SK-N-MC (cell line): ENCODE results near the gene PADI6.
"Not testable (repeated sequence)": the region's sequence is repeated elsewhere in the genome, so short reads cannot be mapped to it uniquely, and the experiment has no call there.

ENCODE experiments used
- DNase-seq: peaks from one replicate; pipeline ENCODE4 v3.0.0-alpha.2; 2011; ENCODE audit warnings: low read depth, low spot score
- H3K27ac ChIP-seq: fragments of 200-600 bp; sonication (generic); 2 replicates; pipeline ENCODE4 v1.5.1; 2016; ENCODE audit warnings: mixed run types
- H3K36me3 ChIP-seq: fragments of 200-600 bp; sonication (generic); 2 replicates; pipeline ENCODE4 v1.6.1; 2017; ENCODE audit warnings: antibody characterized with exemption, low read length, mixed read lengths; ENCODE audit not compliant: insufficient read depth
- H3K4me3 ChIP-seq: fragments of 200-600 bp; sonication (generic); 2 replicates; pipeline ENCODE4 v1.5.1; 2016
- H3K9ac ChIP-seq: fragments of 200-600 bp; sonication (generic); 2 replicates; pipeline ENCODE4 v1.8.0; 2017; ENCODE audit warnings: mixed run types, mixed read lengths; ENCODE audit not compliant: insufficient read length
- H3K9me3 ChIP-seq: fragments of 200-600 bp; sonication (generic); 2 replicates; pipeline ENCODE4 v1.6.1; 2017; ENCODE audit warnings: low read depth, mild to moderate bottlenecking, antibody characterized with exemption, low read length, moderate library complexity, mixed read lengths
- EZH2 ChIP-seq: fragments of 200-600 bp; sonication (generic); IDR thresholded peaks from one replicate; pipeline ENCODE4 v1.6.1; 2017; ENCODE audit warnings: antibody characterized with exemption
- FOXP2 ChIP-seq: optimal IDR thresholded peaks from 2 replicates; pipeline ENCODE3; 2011; ENCODE audit warnings: mild to moderate bottlenecking, moderate library complexity; ENCODE audit not compliant: insufficient read depth; ENCODE audit errors: extremely low read length, control extremely low read depth
- POLR2AphosphoS5 ChIP-seq: IDR thresholded peaks from 2 replicates; pipeline ENCODE4 v1.6.1; 2012; ENCODE audit warnings: mild to moderate bottlenecking, low read depth, low read length, borderline replicate concordance

PADI6 gene

DNA sequence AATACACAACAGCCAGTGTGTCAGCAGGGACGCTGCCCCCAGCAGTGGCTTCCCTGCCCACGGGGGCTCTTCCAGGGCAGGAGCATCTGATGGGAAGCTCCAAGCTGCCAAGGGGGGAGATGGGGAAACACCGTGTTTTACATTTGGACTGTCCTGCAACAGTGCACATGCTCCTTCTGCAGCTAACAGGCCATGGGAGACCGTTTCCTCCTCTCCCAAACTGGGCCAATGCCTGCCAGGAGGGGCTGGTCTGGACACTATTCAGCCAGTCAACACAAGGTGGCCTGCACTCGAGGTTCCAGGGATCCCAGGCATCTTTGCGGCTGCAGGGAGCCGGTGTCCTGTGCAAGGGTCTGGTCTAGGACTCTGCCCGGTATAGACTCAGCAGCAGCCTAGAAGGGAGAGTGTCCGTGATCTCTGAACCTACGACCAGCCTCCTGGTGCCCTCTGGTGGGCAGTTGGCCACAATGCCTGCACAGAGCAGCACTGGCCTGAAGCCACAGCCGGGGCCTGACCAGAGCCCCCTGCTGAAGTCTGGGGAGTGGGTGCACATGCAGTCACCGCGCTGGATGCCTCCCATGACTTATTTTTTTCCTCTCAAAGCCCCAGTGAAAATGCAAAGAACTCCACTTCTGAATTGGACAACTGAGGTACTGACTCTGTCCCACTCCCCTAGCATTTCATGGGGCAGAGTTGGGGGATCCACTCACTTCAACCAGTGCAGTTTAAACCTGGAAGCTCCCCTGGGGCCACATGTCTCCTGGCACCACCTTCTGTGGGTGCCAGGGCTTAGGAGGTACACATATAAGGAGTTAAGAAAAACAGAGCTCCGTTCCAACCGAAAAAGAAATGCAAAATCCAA is 34.1 kb downstream of the PADI6 start:
- Histone ChIP-seq H3K4me3 (no peak overlapping the region), H3K36me3 (peaks cover 39% of the 10 kb centered on the region), H3K9me3 (no peaks in the 10 kb centered on the region), H3K27ac (no peak overlapping the region), H3K9ac (no peak overlapping the region)
- DNase-seq, result no peak
- 0 out of 2 replicates have a peak, but pooled peaks have one; percentile 8 for TF ChIP-seq POLR2AphosphoS5
- TF ChIP-seq FOXP2, result no peak
- TF ChIP-seq EZH2, result no peak

DNA sequence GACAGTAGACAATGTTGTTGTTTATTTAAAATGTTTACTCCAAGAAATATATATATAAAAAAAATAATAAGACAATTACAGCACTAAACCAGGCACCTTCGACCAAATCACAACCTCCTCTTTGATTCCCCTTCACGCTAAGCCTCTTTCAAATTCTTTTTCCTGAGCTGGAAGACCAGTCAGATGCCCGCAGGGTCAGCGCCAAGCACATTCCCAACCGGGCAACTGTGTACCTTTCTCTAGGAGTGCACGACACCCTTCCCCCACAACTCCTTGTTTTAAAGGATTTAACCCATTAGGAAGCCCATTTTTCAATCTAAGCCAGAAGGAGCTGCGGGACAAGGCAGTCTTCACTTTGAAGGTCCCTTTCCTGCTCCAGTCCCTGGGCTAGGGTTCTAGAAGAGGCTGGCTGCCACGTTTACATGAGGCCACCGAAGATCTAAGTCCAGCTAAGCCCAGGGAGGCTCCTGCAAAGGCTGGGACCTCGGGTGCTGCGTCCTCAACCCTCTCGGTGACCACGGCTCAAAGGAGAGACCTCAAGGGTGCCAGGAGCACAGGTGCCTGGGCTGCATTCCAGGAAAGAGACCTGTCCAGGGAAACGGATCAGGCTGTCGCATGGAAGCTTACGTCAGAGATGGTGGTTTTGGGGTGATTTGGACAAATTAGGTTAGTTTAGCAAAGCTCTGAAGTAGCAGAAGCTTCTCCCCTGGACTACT is 34.9 kb downstream of the PADI6 start:
- H3K9me3 ChIP-seq, DNase-seq, H3K9ac ChIP-seq, H3K4me3 ChIP-seq, H3K27ac ChIP-seq: not testable (repeated sequence)
- peaks cover 47% of the 10 kb centered on the region for H3K36me3 ChIP-seq

DNA sequence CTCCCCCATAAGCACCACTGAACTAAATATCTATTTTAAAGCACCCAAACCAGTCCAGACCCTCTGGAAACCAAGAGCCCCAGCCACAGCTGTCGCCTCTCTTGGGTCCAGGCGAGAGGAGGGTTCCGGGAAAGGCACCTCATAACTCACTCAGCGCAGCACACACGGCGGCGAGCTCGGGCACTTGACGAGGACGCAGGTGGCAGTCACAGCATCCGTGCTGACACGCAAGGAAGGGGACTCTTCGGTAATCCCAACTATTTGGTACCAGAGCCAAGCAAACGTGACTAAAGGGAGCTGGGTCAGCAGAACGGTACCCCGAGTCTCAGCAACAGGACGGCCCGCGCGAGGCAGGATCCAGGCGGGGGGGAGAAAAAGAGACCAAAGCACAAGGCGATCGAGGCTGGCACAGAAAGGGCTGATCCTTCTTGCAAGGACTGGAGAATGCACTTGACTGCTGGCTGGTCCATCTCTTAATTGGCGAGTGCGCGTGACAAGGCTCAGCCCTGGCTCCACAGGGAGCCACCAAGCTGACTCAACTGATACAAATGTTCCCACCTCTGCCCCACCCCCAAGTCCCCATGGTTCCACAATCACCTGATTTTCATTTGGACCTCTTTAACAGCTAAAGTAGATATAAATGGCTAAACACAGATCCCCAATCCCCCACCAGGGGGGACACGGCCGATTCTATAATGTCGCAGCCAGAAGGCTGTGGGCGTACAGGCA is 36.0 kb downstream of the PADI6 start:
- H3K36me3 ChIP-seq, result peaks cover 58% of the 10 kb centered on the region
- not testable (repeated sequence) for H3K27ac ChIP-seq, DNase-seq, H3K9me3 ChIP-seq, H3K9ac ChIP-seq, H3K4me3 ChIP-seq

DNA sequence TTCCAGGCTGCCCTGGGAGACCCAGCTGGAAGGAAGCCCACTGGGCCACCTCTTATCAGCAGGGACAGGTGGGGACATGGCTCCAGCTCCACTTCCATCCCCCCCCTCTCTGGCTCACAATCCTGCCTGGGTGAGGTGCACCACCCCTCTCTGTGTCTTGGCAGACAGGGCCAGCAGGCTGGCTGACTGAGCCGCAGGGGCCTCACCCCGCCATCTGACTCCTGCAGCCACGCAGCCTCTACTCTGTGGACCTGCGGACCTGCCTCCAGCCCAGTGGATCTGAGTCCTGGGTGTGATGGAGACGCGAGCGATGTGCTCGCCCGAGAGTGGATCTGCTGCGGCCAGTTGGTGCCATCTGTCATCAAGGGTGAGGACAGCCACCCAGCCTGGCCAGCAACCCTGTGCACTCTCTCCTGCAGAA is 37.4 kb downstream of the PADI6 start:
- Histone ChIP-seq H3K9me3 (no peaks in the 10 kb centered on the region), H3K4me3 (no peak overlapping the region), H3K9ac (no peak overlapping the region), H3K27ac (no peak overlapping the region), H3K36me3 (peaks cover 72% of the 10 kb centered on the region)
- DNase-seq, result no peak
- no peak for TF ChIP-seq FOXP2
- TF ChIP-seq EZH2, result no peak
- no peak for TF ChIP-seq POLR2AphosphoS5

DNA sequence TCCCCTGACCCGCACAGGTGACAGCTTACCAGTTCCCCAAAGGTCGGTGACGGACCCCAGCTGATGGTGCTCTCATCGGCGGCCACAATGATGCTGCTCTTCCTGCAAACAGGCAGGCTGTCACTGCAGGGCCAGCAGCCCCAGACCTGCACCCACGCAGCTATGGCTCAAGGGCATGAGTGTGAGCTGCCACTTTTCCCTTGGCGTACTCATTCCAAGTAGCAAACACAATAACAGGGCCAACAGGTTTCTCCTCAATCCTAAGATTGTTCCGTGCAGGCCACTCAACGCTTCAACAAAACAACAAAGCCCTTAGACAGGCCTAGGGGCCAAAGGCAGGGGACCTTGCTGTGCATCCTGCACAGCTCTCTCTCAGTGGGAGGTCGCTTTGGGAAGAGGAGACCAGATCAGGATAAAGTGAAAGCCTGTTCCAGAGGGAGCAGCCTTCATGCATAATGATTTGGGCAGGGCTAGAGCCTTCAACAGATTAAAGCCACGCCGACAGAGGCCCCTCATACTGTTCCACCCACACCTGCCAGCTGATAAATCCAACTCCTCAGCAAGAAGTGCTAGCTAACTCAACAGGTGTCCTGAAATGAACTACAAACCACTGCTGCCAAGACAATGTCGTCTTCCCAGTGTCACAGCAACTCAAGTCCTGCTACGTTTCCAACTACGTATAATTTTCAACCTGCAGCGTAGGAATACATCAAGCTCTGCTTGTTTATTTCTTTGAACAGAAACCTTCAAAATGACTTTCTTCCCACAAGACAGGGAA is 40.3 kb downstream of the PADI6 start:
- no peaks in the 10 kb centered on the region for H3K9me3 ChIP-seq
- no peak overlapping the region for H3K27ac ChIP-seq
- DNase-seq, result no peak
- TF ChIP-seq POLR2AphosphoS5 (no peak), FOXP2 (no peak), EZH2 (no peak)
- no peak overlapping the region for H3K9ac ChIP-seq
- H3K36me3 ChIP-seq, result peaks cover 95% of the 10 kb centered on the region
- H3K4me3 ChIP-seq, result no peak overlapping the region

DNA sequence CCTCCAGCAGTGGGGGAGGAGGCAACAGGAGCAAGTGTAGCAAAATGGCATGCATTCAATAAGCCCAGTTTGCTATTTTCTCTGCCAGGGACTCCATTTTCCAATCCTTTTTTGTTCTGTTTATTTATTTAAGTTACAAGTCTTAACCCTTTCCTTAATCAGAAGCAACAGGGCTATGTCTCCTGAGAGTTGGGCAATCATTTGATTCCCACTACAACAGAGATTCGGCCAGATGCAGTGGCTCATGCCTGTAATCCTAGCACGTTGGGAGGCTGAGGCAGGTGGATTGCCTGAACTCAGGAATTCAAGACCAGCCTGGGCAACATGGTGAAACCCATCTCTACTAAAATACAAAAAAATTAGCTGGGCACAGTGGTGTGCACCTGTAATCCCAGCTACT is 42.0 kb downstream of the PADI6 start:
- TF ChIP-seq EZH2 (no peak), FOXP2 (no peak), POLR2AphosphoS5 (no peak)
- Histone ChIP-seq H3K9ac (no peak overlapping the region), H3K36me3 (peaks cover 99% of the 10 kb centered on the region), H3K4me3 (no peak overlapping the region), H3K27ac (no peak overlapping the region), H3K9me3 (no peaks in the 10 kb centered on the region)
- DNase-seq, result no peak

DNA sequence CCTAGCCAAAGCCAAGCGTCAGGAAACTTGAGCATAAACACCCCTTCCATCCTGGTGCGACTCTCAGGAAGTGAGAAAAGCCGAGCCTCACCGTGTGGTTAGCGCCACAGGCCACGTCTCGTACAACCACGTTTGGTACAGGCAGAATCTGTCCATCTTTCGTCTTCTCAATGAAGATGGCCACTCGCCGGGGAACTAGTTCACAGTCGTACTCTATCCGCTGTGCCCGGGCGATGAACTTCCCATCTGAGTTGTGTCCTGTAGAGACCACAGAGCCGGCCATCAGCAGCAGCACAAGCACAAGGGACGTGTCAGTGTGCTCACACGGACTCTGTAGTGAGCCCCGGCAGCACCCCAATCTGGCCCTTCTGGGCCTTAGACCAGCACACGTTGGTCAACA is 44.4 kb downstream of the PADI6 start:
- Histone ChIP-seq H3K9ac (no peak overlapping the region), H3K9me3 (no peaks in the 10 kb centered on the region), H3K27ac (no peak overlapping the region), H3K4me3 (no peak overlapping the region), H3K36me3 (peaks cover 99% of the 10 kb centered on the region)
- TF ChIP-seq FOXP2 (no peak), EZH2 (no peak), POLR2AphosphoS5 (no peak)
- DNase-seq, result no peak

DNA sequence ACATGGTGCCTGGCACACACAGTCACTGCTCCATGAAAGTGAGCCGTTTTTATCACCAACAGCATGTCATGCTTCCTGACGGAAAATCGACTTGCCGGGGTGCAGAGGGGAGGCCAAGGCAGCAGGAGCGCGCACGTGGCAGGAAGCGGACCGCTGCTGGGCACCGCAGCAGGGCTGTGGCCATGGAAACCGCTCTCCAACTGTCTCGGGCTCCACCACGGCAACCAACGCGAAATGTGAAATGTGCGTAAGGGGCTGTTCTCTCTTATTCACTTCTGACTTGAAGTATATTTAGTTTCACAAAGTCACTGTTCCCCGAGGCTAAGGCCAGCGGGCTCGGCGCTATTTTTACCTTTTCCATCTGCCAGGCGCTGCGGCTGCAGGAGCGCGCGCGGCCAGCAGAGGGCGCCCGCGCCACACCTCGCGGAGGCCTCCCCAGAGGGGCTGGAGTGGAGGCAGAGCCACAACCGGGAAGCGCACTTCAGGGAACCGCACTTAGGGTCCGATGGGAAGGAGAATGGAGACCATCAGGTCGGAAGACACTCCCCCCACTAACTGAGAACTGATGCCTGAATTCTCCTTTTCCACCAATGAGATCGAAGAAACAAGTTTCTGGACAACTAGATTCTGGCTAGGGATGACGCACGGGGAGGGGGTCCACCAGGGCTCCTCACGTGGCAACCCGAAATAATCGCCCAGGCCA is 47.8 kb downstream of the PADI6 start:
- peaks cover 99% of the 10 kb centered on the region for H3K36me3 ChIP-seq
- TF ChIP-seq FOXP2, result no peak
- TF ChIP-seq EZH2, result no peak
- no peak for TF ChIP-seq POLR2AphosphoS5
- no peak overlapping the region for H3K27ac ChIP-seq
- no peak overlapping the region for H3K4me3 ChIP-seq
- no peaks in the 10 kb centered on the region for H3K9me3 ChIP-seq
- no peak for DNase-seq
- H3K9ac ChIP-seq, result no peak overlapping the region
